Kidney (tissue), 14 donors: ENCODE results near the gene ATP8A2. TPM values are rescaled to one million over a fixed set of nuclear protein-coding genes. Genes with fewer than 3 reads are reported as not detected.
A peak's percentile ranks its signal among the peaks of the same experiment; 100 is the strongest.

Experiments used
- DNase-seq, 5 donors: peaks; one replicate each; pipeline ENCODE4 v3.0.0-alpha.2; 2013 to 2020
- FAIRE-seq: peaks from 2 replicates; lab custom pipeline; 2012; peaks lifted over from hg19 to GRCh38; lab: Jason Lieb, UNC
- H3K27ac ChIP-seq, 2 donors: one replicate each; pipeline ENCODE4 v1.7.0; 2013; ENCODE audit warnings: low read depth in 2 of 2, low read length in 2 of 2, inconsistent platforms in 1 of 2
- H3K27me3 ChIP-seq: one replicate; pipeline ENCODE4 v1.7.1; 2013; ENCODE audit warnings: low read length, inconsistent platforms; ENCODE audit not compliant: control insufficient read depth, insufficient read depth
- H3K36me3 ChIP-seq, 3 donors: one replicate each; pipeline versions ENCODE4 v1.7.0 to v1.7.1; 2013; ENCODE audit warnings: low read length in 3 of 3, control low read depth in 1 of 3, inconsistent platforms in 1 of 3; ENCODE audit not compliant: insufficient read depth in 3 of 3, control insufficient read depth in 2 of 3
- H3K4me1 ChIP-seq, 3 donors: one replicate each; pipeline versions ENCODE4 v1.7.0 to v1.7.1; 2013; ENCODE audit warnings: low read length in 3 of 3, inconsistent platforms in 1 of 3, low read depth in 1 of 3; ENCODE audit not compliant: control insufficient read depth in 2 of 3, insufficient read depth in 2 of 3
- H3K4me3 ChIP-seq, 3 donors: one replicate each; pipeline versions ENCODE4 v1.7.0 to v1.8.1; 2013; ENCODE audit warnings: low read length in 3 of 3, control low read depth in 1 of 3, inconsistent platforms in 1 of 3
- H3K9ac ChIP-seq, 3 donors: one replicate each; pipeline versions ENCODE4 v1.7.0 to v1.7.1; 2013; ENCODE audit warnings: low read length in 3 of 3, control low read depth in 1 of 3, inconsistent platforms in 1 of 3
- H3K9me3 ChIP-seq, 3 donors: one replicate each; pipeline versions ENCODE4 v1.7.0 to v1.7.1; 2013; ENCODE audit warnings: low read length in 3 of 3, control low read depth in 1 of 3, inconsistent platforms in 1 of 3; ENCODE audit not compliant: control insufficient read depth in 2 of 3, insufficient read depth in 1 of 3
- intact Hi-C: fragments of 100-400 bp; cut with DNase I; formaldehyde crosslinking; loops from one replicate; pipeline ENCODE4 v1.11.1; 2022
- polyA plus RNA-seq: library from polyadenylated mRNA; stranded (reverse); fragments of 350-450 nt; fragmentation: Illumina TruSeq; extraction: RNeasy Lipid Tissue Mini Kit (QIAGEN cat#74804); gene quantifications from one replicate; pipeline ENCODE4 v1.2.3, GENCODE V29; 2014; ENCODE audit warnings: low read depth, low replicate concordance; ENCODE audit not compliant: insufficient read depth
- total RNA-seq: library from RNA; stranded (reverse); fragmentation: NEBNext Ultra II Directional; extraction: Animal tissue kit (Norgen Biotek cat#: 25700); gene quantifications from one replicate; pipeline ENCODE4 v1.2.1, GENCODE V29; 2021
- TF ChIP-seq, protein P1 (sequence below): IDR thresholded peaks from 3 replicates; pipeline ENCODE4 v1.5.1; 2012; ENCODE audit warnings: mild to moderate bottlenecking, moderate library complexity, borderline replicate concordance; ENCODE audit not compliant: insufficient read depth; ENCODE audit errors: extremely low read depth
- donor health status: control.
- donor health status: control.
- donor health status: control.
- donor health status: control.
- donor health status: control.
- donor health status: DM: yes; HTN: yes; CAD: no.
- donor health status: Normal renal cell carcinoma (clear cell type).

Gene ATP8A2
- total and polyA plus RNA-seq, 2 donors from 2014 or later: 0.50 to 0.73 TPM

DNA sequence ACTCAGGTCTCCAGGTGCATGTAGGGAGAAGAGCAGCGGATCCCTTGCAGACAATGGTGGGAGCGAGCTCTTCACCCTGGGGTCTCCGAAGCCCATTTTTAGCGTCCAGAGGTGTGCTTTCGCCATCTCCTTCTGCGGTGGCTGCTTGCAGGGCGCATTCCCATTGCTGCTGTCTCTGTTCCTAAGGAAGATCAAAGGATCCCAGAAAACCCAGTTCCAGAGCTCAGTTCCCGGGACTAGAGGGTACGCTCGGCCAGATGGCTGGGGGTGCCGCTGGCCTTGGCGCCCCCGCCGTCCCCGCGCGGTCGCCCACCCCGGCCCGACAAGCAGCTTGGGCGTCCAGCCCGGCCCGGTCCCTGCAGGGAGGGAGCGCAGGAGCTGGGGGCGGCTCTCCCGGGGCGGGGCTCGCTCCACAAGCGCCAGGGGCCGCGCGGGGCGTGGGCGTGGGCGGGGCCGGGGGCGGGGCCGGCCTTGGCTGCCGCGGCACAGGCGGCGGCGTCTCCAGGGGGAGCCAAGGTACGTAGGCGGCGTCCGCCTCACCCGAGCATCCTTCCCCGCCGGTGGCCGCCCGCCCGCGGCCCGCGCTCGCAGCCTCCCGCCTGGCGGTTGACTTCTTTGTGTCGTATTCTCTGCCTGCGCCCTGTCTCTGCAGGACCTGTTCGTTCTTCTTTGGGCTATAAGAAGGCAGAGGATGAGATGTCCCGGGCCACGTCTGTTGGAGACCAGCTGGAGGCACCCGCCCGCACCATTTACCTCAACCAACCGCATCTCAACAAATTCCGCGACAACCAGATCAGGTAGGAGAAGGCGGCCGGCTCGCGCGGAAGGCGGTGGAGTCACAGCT is 96.8 kb downstream of the ATP8A2 start:
- intact Hi-C loops: no loop called here
- TF ChIP-seq, protein P1, sequence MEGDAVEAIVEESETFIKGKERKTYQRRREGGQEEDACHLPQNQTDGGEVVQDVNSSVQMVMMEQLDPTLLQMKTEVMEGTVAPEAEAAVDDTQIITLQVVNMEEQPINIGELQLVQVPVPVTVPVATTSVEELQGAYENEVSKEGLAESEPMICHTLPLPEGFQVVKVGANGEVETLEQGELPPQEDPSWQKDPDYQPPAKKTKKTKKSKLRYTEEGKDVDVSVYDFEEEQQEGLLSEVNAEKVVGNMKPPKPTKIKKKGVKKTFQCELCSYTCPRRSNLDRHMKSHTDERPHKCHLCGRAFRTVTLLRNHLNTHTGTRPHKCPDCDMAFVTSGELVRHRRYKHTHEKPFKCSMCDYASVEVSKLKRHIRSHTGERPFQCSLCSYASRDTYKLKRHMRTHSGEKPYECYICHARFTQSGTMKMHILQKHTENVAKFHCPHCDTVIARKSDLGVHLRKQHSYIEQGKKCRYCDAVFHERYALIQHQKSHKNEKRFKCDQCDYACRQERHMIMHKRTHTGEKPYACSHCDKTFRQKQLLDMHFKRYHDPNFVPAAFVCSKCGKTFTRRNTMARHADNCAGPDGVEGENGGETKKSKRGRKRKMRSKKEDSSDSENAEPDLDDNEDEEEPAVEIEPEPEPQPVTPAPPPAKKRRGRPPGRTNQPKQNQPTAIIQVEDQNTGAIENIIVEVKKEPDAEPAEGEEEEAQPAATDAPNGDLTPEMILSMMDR: no peak
- peak overlapping the region in 1 of 3 donors; percentile 33 for H3K4me3 ChIP-seq

GRCh38 chr13:25469169-25469525 is 97.4 kb downstream of the ATP8A2 start:
- no peak overlapping the region for H3K9ac ChIP-seq
- no peak overlapping the region for H3K27ac ChIP-seq
- FAIRE-seq: no peak
- no peaks in the 10 kb centered on the region for H3K4me1 ChIP-seq
- no peak for DNase-seq
- intact Hi-C loops: no loop called here
- H3K36me3 ChIP-seq: no peaks in the 10 kb centered on the region
- peaks cover 4% of the 10 kb centered on the region for H3K27me3 ChIP-seq
- no peak overlapping the region for H3K4me3 ChIP-seq
- TF ChIP-seq, protein P1: no peak
- H3K9me3 ChIP-seq: no peaks in the 10 kb centered on the region

More for the DNA sequence above, 96.8 kb downstream of the ATP8A2 start:
- peak in 4 of 5 donors; percentile 48 to 81 (median 72) for DNase-seq
- H3K9ac ChIP-seq: no peak overlapping the region
- H3K36me3 ChIP-seq: no peaks in the 10 kb centered on the region
- H3K4me1 ChIP-seq: no peaks in the 10 kb centered on the region
- no peak overlapping the region for H3K27ac ChIP-seq
- peaks cover 4% of the 10 kb centered on the region for H3K27me3 ChIP-seq
- FAIRE-seq: no peak
- no peaks in the 10 kb centered on the region for H3K9me3 ChIP-seq

GRCh38 chr13:25473864-25474263 is 102.1 kb downstream of the ATP8A2 start:
- intact Hi-C loops: no loop called here
- H3K36me3 ChIP-seq: no peaks in the 10 kb centered on the region
- no peak overlapping the region for H3K4me3 ChIP-seq
- H3K9ac ChIP-seq: no peak overlapping the region
- DNase-seq (no peak), FAIRE-seq (no peak)
- peaks cover 4% of the 10 kb centered on the region for H3K27me3 ChIP-seq
- no peak overlapping the region for H3K27ac ChIP-seq
- H3K9me3 ChIP-seq: no peaks in the 10 kb centered on the region
- no peaks in the 10 kb centered on the region for H3K4me1 ChIP-seq
- TF ChIP-seq, protein P1: no peak
